H9 (cell line): Measurements from ENCODE around the gene ZC3H12C. TPM values are rescaled to one million over a fixed set of nuclear protein-coding genes. Genes with fewer than 3 reads are reported as not detected.

ENCODE experiments used
- DNase-seq: peaks from one replicate; pipeline ENCODE4 v3.0.0-alpha.2; 2017
- H2AFZ ChIP-seq: one replicate; pipeline ENCODE4 v1.6.1; 2013; ENCODE audit warnings: mild to moderate bottlenecking, low read length, control low read depth, moderate library complexity
- H2AK5ac ChIP-seq: 2 replicates; pipeline ENCODE4 v1.6.1; 2013; ENCODE audit warnings: low read length, control low read depth, mixed read lengths; ENCODE audit not compliant: insufficient read length
- H2BK120ac ChIP-seq: one replicate; pipeline ENCODE4 v1.6.1; 2013; ENCODE audit warnings: low read depth, mild to moderate bottlenecking, low read length, control low read depth, inconsistent platforms; ENCODE audit not compliant: poor library complexity, severe bottlenecking
- H2BK12ac ChIP-seq: 2 replicates; pipeline ENCODE4 v1.6.1; 2013; ENCODE audit warnings: low read length, control low read depth, mixed read lengths, low read depth; ENCODE audit not compliant: insufficient read length
- H2BK15ac ChIP-seq: 2 replicates; pipeline ENCODE4 v1.6.1; 2013; ENCODE audit warnings: low read depth, low read length, control low read depth
- H2BK20ac ChIP-seq: one replicate; pipeline ENCODE4 v1.6.1; 2013; ENCODE audit warnings: low read depth, mild to moderate bottlenecking, low read length, control low read depth, inconsistent platforms; ENCODE audit not compliant: poor library complexity, severe bottlenecking
- H2BK5ac ChIP-seq: 2 replicates; pipeline ENCODE4 v1.6.1; 2013; ENCODE audit warnings: low read length, control low read depth, mixed read lengths; ENCODE audit not compliant: insufficient read length
- H3K14ac ChIP-seq: 2 replicates; pipeline ENCODE4 v1.6.1; 2013; ENCODE audit warnings: low read length, control low read depth; ENCODE audit not compliant: insufficient read depth
- H3K18ac ChIP-seq: 2 replicates; pipeline ENCODE4 v1.6.1; 2013; ENCODE audit warnings: low read depth, mild to moderate bottlenecking, mixed read lengths, low read length, control low read depth; ENCODE audit not compliant: insufficient read length
- H3K23ac ChIP-seq: 2 replicates; pipeline ENCODE4 v1.6.1; 2013; ENCODE audit warnings: low read length, control low read depth, mixed read lengths, low read depth; ENCODE audit not compliant: insufficient read length
- H3K23me2 ChIP-seq: 2 replicates; pipeline ENCODE4 v1.6.1; 2013; ENCODE audit warnings: low read depth, mild to moderate bottlenecking, mixed read lengths, low read length, control low read depth; ENCODE audit not compliant: insufficient read length, poor library complexity, severe bottlenecking
- H3K27ac ChIP-seq: 2 replicates; pipeline ENCODE4 v1.5.1; 2013; ENCODE audit warnings: low read length, control low read depth, mixed read lengths, low read depth; ENCODE audit not compliant: insufficient read length
- H3K27me3 ChIP-seq: 2 replicates; pipeline ENCODE4 v1.6.1; 2013; ENCODE audit warnings: low read length, control low read depth, inconsistent platforms; ENCODE audit not compliant: insufficient read depth
- H3K4ac ChIP-seq: 2 replicates; pipeline ENCODE4 v1.6.1; 2013; ENCODE audit warnings: low read depth, mild to moderate bottlenecking, control low read depth, inconsistent platforms, low read length, moderate library complexity
- H3K4me1 ChIP-seq: 2 replicates; pipeline ENCODE4 v1.6.1; 2013; ENCODE audit warnings: low read length, control low read depth, inconsistent platforms; ENCODE audit not compliant: insufficient read depth
- H3K4me2 ChIP-seq: 2 replicates; pipeline ENCODE4 v1.6.1; 2013; ENCODE audit warnings: low read length, control low read depth, mixed read lengths; ENCODE audit not compliant: insufficient read length, insufficient read depth
- H3K56ac ChIP-seq: 2 replicates; pipeline ENCODE4 v1.6.1; 2013; ENCODE audit warnings: low read depth, mild to moderate bottlenecking, mixed read lengths, low read length, control low read depth; ENCODE audit not compliant: insufficient read length
- H3K79me1 ChIP-seq: 2 replicates; pipeline ENCODE4 v1.6.1; 2013; ENCODE audit warnings: low read depth, mild to moderate bottlenecking, moderate library complexity, low read length, control low read depth, inconsistent platforms; ENCODE audit not compliant: insufficient read depth, poor library complexity, severe bottlenecking
- H3K79me2 ChIP-seq: 2 replicates; pipeline ENCODE4 v1.6.1; 2013; ENCODE audit warnings: low read length, control low read depth, inconsistent platforms; ENCODE audit not compliant: insufficient read depth
- H3K9ac ChIP-seq: 2 replicates; pipeline ENCODE4 v1.6.1; 2013; ENCODE audit warnings: low read length, control low read depth, mixed read lengths; ENCODE audit not compliant: insufficient read length; ENCODE audit errors: extremely low read depth
- H3K9me3 ChIP-seq: one replicate; pipeline ENCODE4 v1.6.1; 2013; ENCODE audit warnings: low read depth, low read length, inconsistent platforms; ENCODE audit not compliant: control insufficient read depth
- H3T11ph ChIP-seq: one replicate; pipeline ENCODE4 v1.6.1; 2013; ENCODE audit warnings: mild to moderate bottlenecking, low read length, control low read depth, inconsistent platforms
- H4K20me1 ChIP-seq: one replicate; pipeline ENCODE4 v1.6.1; 2013; ENCODE audit not compliant: control insufficient read depth, insufficient read length, insufficient read depth
- H4K5ac ChIP-seq: 2 replicates; pipeline ENCODE4 v1.6.1; 2013; ENCODE audit warnings: low read depth, mild to moderate bottlenecking, mixed read lengths, low read length, control low read depth; ENCODE audit not compliant: insufficient read length
- H4K8ac ChIP-seq: replicated peaks from 2 replicates; pipeline ENCODE4 v1.6.1; 2013; ENCODE audit warnings: low read length, control low read depth, mixed read lengths, low read depth; ENCODE audit not compliant: insufficient read length
- H4K91ac ChIP-seq: 2 replicates; pipeline ENCODE4 v1.6.1; 2013; ENCODE audit warnings: low read depth, mild to moderate bottlenecking, moderate library complexity, mixed read lengths, low read length, control low read depth; ENCODE audit not compliant: insufficient read length
- H3K27ac Mint-ChIP-seq, 3 experiments: 2 replicates in 2 of 3; 3 replicates in 1 of 3; pipeline ENCODE4 v1.8.0; 2020 to 2021; ENCODE audit warnings: mixed read lengths in 3 of 3, mild to moderate bottlenecking in 1 of 3, moderate library complexity in 1 of 3
- H3K27me3 Mint-ChIP-seq: 2 replicates; pipeline ENCODE4 v1.8.0; 2021; ENCODE audit warnings: low read depth, mild to moderate bottlenecking, moderate library complexity, mixed read lengths
- H3K36me3 Mint-ChIP-seq, 3 experiments: 2 replicates in 2 of 3; 3 replicates in 1 of 3; pipeline ENCODE4 v1.8.0; 2020 to 2021; ENCODE audit warnings: low read depth in 3 of 3, mixed read lengths in 3 of 3; ENCODE audit not compliant: insufficient read depth in 1 of 3
- H3K4me1 Mint-ChIP-seq, 2 experiments: 2 replicates each; pipeline ENCODE4 v1.8.0; 2020; ENCODE audit warnings: mixed read lengths in 2 of 2
- H3K4me3 Mint-ChIP-seq, 2 experiments: 2 replicates in 1 of 2; 3 replicates in 1 of 2; pipeline ENCODE4 v1.8.0; 2020 to 2021; ENCODE audit warnings: mild to moderate bottlenecking in 2 of 2, mixed read lengths in 2 of 2, moderate library complexity in 1 of 2
- H3K9me3 Mint-ChIP-seq, 2 experiments: 2 replicates in 1 of 2; 3 replicates in 1 of 2; pipeline ENCODE4 v1.8.0; 2020; ENCODE audit warnings: mild to moderate bottlenecking in 2 of 2, mixed read lengths in 2 of 2, moderate library complexity in 1 of 2
- CTCF ChIP-seq: fragments of 200-600 bp; sonication (generic); conservative IDR thresholded peaks from 3 replicates; pipeline ENCODE4 v1.8.0; 2021; ENCODE audit warnings: antibody characterized with exemption, mild to moderate bottlenecking
- total RNA-seq: library from RNA; stranded (reverse); gene quantifications from 2 replicates; pipeline ENCODE4 v1.2.1, GENCODE V29; 2021

Gene ZC3H12C
- total RNA-seq, 1 experiment from 2014 or later: 4.8 TPM

- Histone ChIP-seq H4K20me1 (no peaks in the 10 kb centered on the region), H2AFZ (no peak overlapping the region)
These were observed 60.3 kb downstream of the ZC3H12C start for GRCh38 chr11:110153474-110153873.

More at GRCh38 chr11:110153474-110153873, 60.3 kb downstream of the ZC3H12C start:
- Mint-ChIP-seq H3K36me3 (peaks cover 0 to 6% (median 3%) of the 10 kb centered on the region in 3 experiments; a peak in 1 of 7 replicates), H3K9me3 (no peaks in the 10 kb centered on the region), H3K27ac (no peak overlapping the region), H3K27me3 (no peaks in the 10 kb centered on the region), H3K4me1 (peaks cover 4 to 7% of the 10 kb centered on the region in 2 experiments; a peak in 2 of 4 replicates), H3K4me3 (no peak overlapping the region)
- Histone ChIP-seq H3K79me2 (no peaks in the 10 kb centered on the region), H2BK15ac (no peak overlapping the region), H3K4me1 (no peaks in the 10 kb centered on the region), H2AK5ac (no peak overlapping the region), H4K91ac (no peak overlapping the region), H3K18ac (no peak overlapping the region), H3K9me3 (no peaks in the 10 kb centered on the region), H2BK12ac (no peak overlapping the region), H2BK20ac (no peak overlapping the region), H3K23ac (no peak overlapping the region), H2BK120ac (no peak overlapping the region), H3K56ac (no peak overlapping the region), H3K14ac (no peak overlapping the region), H2BK5ac (no peak overlapping the region), H3K9ac (no peak overlapping the region), H3K4ac (no peak overlapping the region), H3K4me2 (no peak overlapping the region), H3K27me3 (no peaks in the 10 kb centered on the region), H3T11ph (no peak overlapping the region), H3K27ac (no peak overlapping the region), H3K23me2 (no peaks in the 10 kb centered on the region), H3K79me1 (no peaks in the 10 kb centered on the region), H4K8ac (no peak overlapping the region), H4K5ac (no peak overlapping the region)
- DNase-seq: no peak
- no peak for TF ChIP-seq CTCF
